HepG2 (cell line): ENCODE results near the gene KRT33A. TPM values are rescaled to one million over a fixed set of nuclear protein-coding genes. Genes with fewer than 3 reads are reported as not detected.

Experiments used
- ATAC-seq: fragments of 200-7000 bp; cut with Tn5 transposase; 3 replicates; pipeline ENCODE4 v1.9.1; 2020; ENCODE audit warnings: mild to moderate bottlenecking, moderate library complexity
- BruUV-seq: library from RNA; stranded (reverse); fragments of 400-500 nt; replicated peaks from 2 replicates; lab custom pipeline; 2021; lab: Mats Ljungman, UMichigan
- CTCF ChIA-PET: fragments of 300-600 bp; formaldehyde crosslinking; extraction: SDS; loops from one replicate; lab custom pipeline; 2021; ENCODE audit warnings: low total read pairs, inconsistent platforms, low intra/inter-chr PET ratio; lab: Yijun Ruan, JAX
- POLR2A ChIA-PET: fragments of 350-600 bp; sonication (Branson Sonifier 250); formaldehyde crosslinking; loops from one replicate; lab custom pipeline; 2020; ENCODE audit warnings: antibody characterized with exemption, inconsistent platforms; lab: Yijun Ruan, JAX
- DNase-seq: peaks from one replicate; pipeline ENCODE4 v3.0.0-alpha.2; 2015; ENCODE audit warnings: low spot score
- FAIRE-seq: peaks from 3 replicates; lab custom pipeline; 2011; peaks lifted over from hg19 to GRCh38; lab: Jason Lieb, UNC
- H2AFZ ChIP-seq: one replicate; pipeline ENCODE4 v1.6.1; 2011; ENCODE audit warnings: low read length, inconsistent platforms
- H3K27ac ChIP-seq: fragments of 300-600 bp; 3 replicates; pipeline ENCODE4 v1.8.0; 2011; ENCODE audit warnings: mixed run types, mild to moderate bottlenecking, mixed read lengths, low read length, inconsistent platforms; ENCODE audit not compliant: insufficient read depth; ENCODE audit errors: extremely low read length
- H3K27me3 ChIP-seq, 2 experiments: fragments of 200-600 bp in 1 of 2; 2 replicates in 1 of 2; 3 replicates in 1 of 2; pipeline versions ENCODE4 v1.6.0 to v1.8.0; 2011; ENCODE audit warnings: low read length in 2 of 2, mild to moderate bottlenecking in 2 of 2, moderate library complexity in 2 of 2, inconsistent platforms in 1 of 2; ENCODE audit not compliant: insufficient read depth in 2 of 2, control insufficient read depth in 1 of 2
- H3K36me3 ChIP-seq, 2 experiments: fragments of 200-600 bp in 1 of 2; replicated peaks in 1 of 2; 2 replicates in 1 of 2; 3 replicates in 1 of 2; pipeline versions ENCODE4 v1.5.1 to v1.8.0; 2011; ENCODE audit warnings: low read length in 2 of 2, inconsistent platforms in 1 of 2; ENCODE audit not compliant: insufficient read depth in 2 of 2, control insufficient read depth in 1 of 2
- H3K4me1 ChIP-seq: 2 replicates; pipeline ENCODE4 v1.5.1; 2012; ENCODE audit warnings: low read length, inconsistent platforms; ENCODE audit not compliant: insufficient read depth
- H3K4me2 ChIP-seq: 2 replicates; pipeline ENCODE4 v1.6.0; 2011; ENCODE audit warnings: low read depth, low read length, inconsistent platforms
- H3K4me3 ChIP-seq, 3 experiments: fragments of 200-600 bp in 1 of 3; sonication (generic), shearing (Covaris generic) in 1 of 3; replicated peaks in 1 of 3; 2 replicates each; pipeline ENCODE4 v1.5.1; 2011 to 2016; ENCODE audit warnings: low read length in 3 of 3, inconsistent platforms in 2 of 3, low read depth in 2 of 3, mild to moderate bottlenecking in 2 of 3, control low read depth in 1 of 3, mixed read lengths in 1 of 3; ENCODE audit not compliant: insufficient read depth in 1 of 3
- H3K79me2 ChIP-seq: one replicate; pipeline ENCODE4 v1.6.1; 2011; ENCODE audit warnings: low read length, inconsistent platforms; ENCODE audit not compliant: insufficient read depth
- H3K9ac ChIP-seq: 2 replicates; pipeline ENCODE4 v1.6.0; 2011; ENCODE audit warnings: mild to moderate bottlenecking, low read depth, low read length, inconsistent platforms; ENCODE audit not compliant: insufficient read depth
- H3K9me3 ChIP-seq: 2 replicates; pipeline ENCODE4 v1.5.1; 2012; ENCODE audit warnings: mild to moderate bottlenecking, low read length
- H4K20me1 ChIP-seq: 2 replicates; pipeline ENCODE4 v1.6.0; 2011; ENCODE audit warnings: inconsistent platforms, mild to moderate bottlenecking, low read length, moderate library complexity; ENCODE audit not compliant: insufficient read depth
- CBX2 ChIP-seq, 2 experiments: fragments of 200-600 bp in 1 of 2; sonication (generic); formaldehyde crosslinking in 1 of 2; IDR thresholded peaks; 2 replicates each; pipeline versions ENCODE4 v1.7.0 to v1.8.1; 2018 to 2022; ENCODE audit warnings: low read depth in 2 of 2, low read length in 1 of 2, mild to moderate bottlenecking in 1 of 2, missing genetic modification reagents in 1 of 2
- HMG20A ChIP-seq: IDR thresholded peaks from 2 replicates; pipeline ENCODE4 v1.6.1; 2016; ENCODE audit warnings: borderline replicate concordance
- HOXA3 ChIP-seq: sonication (generic); formaldehyde crosslinking; IDR thresholded peaks from 2 replicates; pipeline ENCODE4 v1.5.0; 2020; ENCODE audit warnings: missing genetic modification reagents
- IKZF4 ChIP-seq: sonication (generic); formaldehyde crosslinking; IDR thresholded peaks from 2 replicates; pipeline ENCODE4 v1.5.1; 2020; ENCODE audit warnings: borderline replicate concordance, mild to moderate bottlenecking, low read depth, missing genetic modification reagents; ENCODE audit errors: not compliant biosample characterization
- JUNB ChIP-seq: sonication (generic); formaldehyde crosslinking; IDR thresholded peaks from 2 replicates; pipeline ENCODE4 v1.8.0; 2022; ENCODE audit warnings: missing genetic modification reagents, mild to moderate bottlenecking, borderline replicate concordance
- KLF15 ChIP-seq: sonication (generic); formaldehyde crosslinking; IDR thresholded peaks from 2 replicates; pipeline ENCODE4 v1.8.1; 2023; ENCODE audit warnings: borderline replicate concordance, mild to moderate bottlenecking, inconsistent platforms, missing genetic modification reagents, mixed read lengths
- TEAD3 ChIP-seq: optimal IDR thresholded peaks from 2 replicates; pipeline ENCODE3; 2016; ENCODE audit warnings: borderline replicate concordance
- ZNF841 ChIP-seq: sonication (generic); formaldehyde crosslinking; IDR thresholded peaks from 2 replicates; pipeline ENCODE4 v1.8.1; 2023; ENCODE audit warnings: missing genetic modification reagents, borderline replicate concordance
- WGBS: methylation state at CpG from one replicate; pipeline ENCODE4 v1.1.6; 2017; ENCODE audit warnings: low lambda C conversion rate; 5-methylcytosine and 5-hydroxymethylcytosine counted together
- in situ Hi-C: cut with HindIII; loops from 2 replicates; pipeline ENCODE4 v1.10.0; 2017; ENCODE audit warnings: low pct_unique_long_range_greater_than_20kb; ENCODE audit not compliant: extremely low pct_ligation_motif_present
- intact Hi-C: fragments of 100-400 bp; cut with micrococcal nuclease; formaldehyde crosslinking; loops from one replicate; pipeline ENCODE4 v1.10.0; 2022; ENCODE audit not compliant: unreplicated experiment
- polyA plus RNA-seq, 8 experiments: library from polyadenylated mRNA; depleted of rRNA in 3 of 8; stranded (reverse) in 7 of 8; unstranded in 1 of 8; fragments of >200 nt; fragmentation: Illumina TruSeq in 4 of 8; extraction: Trizol in 4 of 8; gene quantifications; 2 replicates each; pipeline versions ENCODE4 v1.2.1 to v1.2.3, GENCODE V29; 2011 to 2016; ENCODE audit warnings: low read depth in 4 of 8, missing spikeins in 1 of 8, mixed read lengths in 1 of 8; ENCODE audit not compliant: insufficient read depth in 1 of 8
- total RNA-seq, 5 experiments: library from RNA; depleted of rRNA; stranded (reverse); fragments of >200 nt; fragmentation: Illumina TruSeq; extraction: Trizol; gene quantifications; 2 replicates each; pipeline ENCODE4 v1.2.3, GENCODE V29; 2016; ENCODE audit warnings: low read depth in 1 of 5
- TF ChIP-seq, protein P1 (sequence below), 2 experiments: sonication (generic) in 1 of 2; formaldehyde crosslinking in 1 of 2; IDR thresholded peaks; 2 replicates each; pipeline versions ENCODE4 v1.4.0 to v1.6.1; 2016 to 2020; ENCODE audit warnings: borderline replicate concordance in 1 of 2, low read depth in 1 of 2, mild to moderate bottlenecking in 1 of 2, missing genetic modification reagents in 1 of 2
- TF ChIP-seq, protein P2 (sequence below): sonication (generic); formaldehyde crosslinking; IDR thresholded peaks from 2 replicates; pipeline ENCODE4 v1.4.0; 2020; ENCODE audit warnings: missing genetic modification reagents
- TF ChIP-seq, protein P3 (sequence below): sonication (generic); formaldehyde crosslinking; IDR thresholded peaks from 2 replicates; pipeline ENCODE4 v1.5.0; 2020; ENCODE audit warnings: mild to moderate bottlenecking, missing genetic modification reagents
- TF ChIP-seq, protein P4 (sequence below): IDR thresholded peaks from 2 replicates; pipeline ENCODE4 v1.6.1; 2012; ENCODE audit warnings: low read depth, low read length, improper control_type of control experiment

Gene KRT33A
- total and polyA plus RNA-seq, 2 of the 13 experiments (the other 11 are each of a cell fraction or from before 2014, with no cell fraction given): not detected

DNA sequence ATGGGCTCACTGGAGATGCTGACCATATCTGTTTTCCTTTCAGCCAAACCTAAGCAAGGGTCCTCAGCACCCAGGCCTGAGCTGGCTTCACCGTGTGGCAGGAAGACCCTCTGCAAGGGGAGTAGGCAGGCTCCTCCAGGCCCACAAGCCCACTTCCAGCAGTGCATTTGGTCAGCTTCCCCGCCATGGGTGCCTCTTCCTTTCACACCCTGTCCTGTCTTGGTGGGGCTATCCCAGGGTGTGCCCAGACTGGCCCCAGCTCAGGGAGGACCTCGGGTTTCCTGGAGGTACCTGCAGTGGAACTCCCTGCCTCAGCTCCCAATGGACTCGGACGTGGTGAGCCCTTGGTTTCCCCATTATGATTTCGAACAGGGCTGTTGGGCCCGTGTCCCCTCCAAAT lies 22.4 kb downstream of the KRT33A start:
- Histone ChIP-seq H2AFZ (no peak overlapping the region), H3K27ac (no peak overlapping the region), H3K9ac (no peak overlapping the region), H3K4me1 (no peaks in the 10 kb centered on the region), H3K27me3 (peaks cover 0 to 11% of the 10 kb centered on the region in 2 experiments; a peak in 2 of 5 replicates), H3K4me2 (no peak overlapping the region), H3K36me3 (no peaks in the 10 kb centered on the region), H3K79me2 (no peaks in the 10 kb centered on the region), H3K9me3 (no peaks in the 10 kb centered on the region), H4K20me1 (no peaks in the 10 kb centered on the region), H3K4me3 (no peak overlapping the region)
- intact Hi-C loops: no loop called here
- ChIA-PET CTCF (interaction anchor here (3.1 kb wide), 1 partner anchor 419 kb away, joined by 32 read pairs; no protein-coding TSS in a partner anchor), POLR2A (no interaction called here)
- no peak for DNase-seq
- BruUV-seq: no TSS peak
- WGBS: 36% methylated on average over 7 of the region's 7 CpGs
- no peak for ATAC-seq
- in situ Hi-C loops: no loop called here
- FAIRE-seq: no peak
- TF ChIP-seq, protein P1, sequence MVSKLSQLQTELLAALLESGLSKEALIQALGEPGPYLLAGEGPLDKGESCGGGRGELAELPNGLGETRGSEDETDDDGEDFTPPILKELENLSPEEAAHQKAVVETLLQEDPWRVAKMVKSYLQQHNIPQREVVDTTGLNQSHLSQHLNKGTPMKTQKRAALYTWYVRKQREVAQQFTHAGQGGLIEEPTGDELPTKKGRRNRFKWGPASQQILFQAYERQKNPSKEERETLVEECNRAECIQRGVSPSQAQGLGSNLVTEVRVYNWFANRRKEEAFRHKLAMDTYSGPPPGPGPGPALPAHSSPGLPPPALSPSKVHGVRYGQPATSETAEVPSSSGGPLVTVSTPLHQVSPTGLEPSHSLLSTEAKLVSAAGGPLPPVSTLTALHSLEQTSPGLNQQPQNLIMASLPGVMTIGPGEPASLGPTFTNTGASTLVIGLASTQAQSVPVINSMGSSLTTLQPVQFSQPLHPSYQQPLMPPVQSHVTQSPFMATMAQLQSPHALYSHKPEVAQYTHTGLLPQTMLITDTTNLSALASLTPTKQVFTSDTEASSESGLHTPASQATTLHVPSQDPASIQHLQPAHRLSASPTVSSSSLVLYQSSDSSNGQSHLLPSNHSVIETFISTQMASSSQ (IDR thresholded peaks at IDR 0.05; ENCODE audit: low read depth): no peak
- TF ChIP-seq, protein P1 (CRISPR knock-in tag; IDR thresholded peaks at IDR 0.05; ENCODE audit: borderline replicate concordance): no peak
- TF ChIP-seq CBX2 (IDR thresholded peaks at IDR 0.05; ENCODE audit: low read depth, low read length): no peak
- TF ChIP-seq CBX2 (CRISPR knock-in tag; IDR thresholded peaks at IDR 0.05; ENCODE audit: low read depth): no peak
- TF ChIP-seq TEAD3 (CRISPR knock-in tag): no peak
- no peak for TF ChIP-seq HOXA3
- no peak for TF ChIP-seq JUNB (CRISPR knock-in tag)
- TF ChIP-seq KLF15 (CRISPR knock-in tag): no peak
- TF ChIP-seq HMG20A: no peak
- TF ChIP-seq, protein P2, sequence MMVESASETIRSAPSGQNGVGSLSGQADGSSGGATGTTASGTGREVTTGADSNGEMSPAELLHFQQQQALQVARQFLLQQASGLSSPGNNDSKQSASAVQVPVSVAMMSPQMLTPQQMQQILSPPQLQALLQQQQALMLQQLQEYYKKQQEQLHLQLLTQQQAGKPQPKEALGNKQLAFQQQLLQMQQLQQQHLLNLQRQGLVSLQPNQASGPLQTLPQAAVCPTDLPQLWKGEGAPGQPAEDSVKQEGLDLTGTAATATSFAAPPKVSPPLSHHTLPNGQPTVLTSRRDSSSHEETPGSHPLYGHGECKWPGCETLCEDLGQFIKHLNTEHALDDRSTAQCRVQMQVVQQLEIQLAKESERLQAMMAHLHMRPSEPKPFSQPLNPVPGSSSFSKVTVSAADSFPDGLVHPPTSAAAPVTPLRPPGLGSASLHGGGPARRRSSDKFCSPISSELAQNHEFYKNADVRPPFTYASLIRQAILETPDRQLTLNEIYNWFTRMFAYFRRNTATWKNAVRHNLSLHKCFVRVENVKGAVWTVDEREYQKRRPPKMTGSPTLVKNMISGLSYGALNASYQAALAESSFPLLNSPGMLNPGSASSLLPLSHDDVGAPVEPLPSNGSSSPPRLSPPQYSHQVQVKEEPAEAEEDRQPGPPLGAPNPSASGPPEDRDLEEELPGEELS (CRISPR knock-in tag): no peak
- TF ChIP-seq, protein P3, sequence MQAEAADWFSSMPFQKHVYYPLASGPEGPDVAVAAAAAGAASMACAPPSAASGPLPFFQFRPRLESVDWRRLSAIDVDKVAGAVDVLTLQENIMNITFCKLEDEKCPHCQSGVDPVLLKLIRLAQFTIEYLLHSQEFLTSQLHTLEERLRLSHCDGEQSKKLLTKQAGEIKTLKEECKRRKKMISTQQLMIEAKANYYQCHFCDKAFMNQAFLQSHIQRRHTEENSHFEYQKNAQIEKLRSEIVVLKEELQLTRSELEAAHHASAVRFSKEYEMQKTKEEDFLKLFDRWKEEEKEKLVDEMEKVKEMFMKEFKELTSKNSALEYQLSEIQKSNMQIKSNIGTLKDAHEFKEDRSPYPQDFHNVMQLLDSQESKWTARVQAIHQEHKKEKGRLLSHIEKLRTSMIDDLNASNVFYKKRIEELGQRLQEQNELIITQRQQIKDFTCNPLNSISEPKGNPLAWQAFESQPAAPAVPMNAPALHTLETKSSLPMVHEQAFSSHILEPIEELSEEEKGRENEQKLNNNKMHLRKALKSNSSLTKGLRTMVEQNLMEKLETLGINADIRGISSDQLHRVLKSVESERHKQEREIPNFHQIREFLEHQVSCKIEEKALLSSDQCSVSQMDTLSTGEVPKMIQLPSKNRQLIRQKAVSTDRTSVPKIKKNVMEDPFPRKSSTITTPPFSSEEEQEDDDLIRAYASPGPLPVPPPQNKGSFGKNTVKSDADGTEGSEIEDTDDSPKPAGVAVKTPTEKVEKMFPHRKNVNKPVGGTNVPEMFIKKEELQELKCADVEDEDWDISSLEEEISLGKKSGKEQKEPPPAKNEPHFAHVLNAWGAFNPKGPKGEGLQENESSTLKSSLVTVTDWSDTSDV: no peak
- TF ChIP-seq, protein P4, sequence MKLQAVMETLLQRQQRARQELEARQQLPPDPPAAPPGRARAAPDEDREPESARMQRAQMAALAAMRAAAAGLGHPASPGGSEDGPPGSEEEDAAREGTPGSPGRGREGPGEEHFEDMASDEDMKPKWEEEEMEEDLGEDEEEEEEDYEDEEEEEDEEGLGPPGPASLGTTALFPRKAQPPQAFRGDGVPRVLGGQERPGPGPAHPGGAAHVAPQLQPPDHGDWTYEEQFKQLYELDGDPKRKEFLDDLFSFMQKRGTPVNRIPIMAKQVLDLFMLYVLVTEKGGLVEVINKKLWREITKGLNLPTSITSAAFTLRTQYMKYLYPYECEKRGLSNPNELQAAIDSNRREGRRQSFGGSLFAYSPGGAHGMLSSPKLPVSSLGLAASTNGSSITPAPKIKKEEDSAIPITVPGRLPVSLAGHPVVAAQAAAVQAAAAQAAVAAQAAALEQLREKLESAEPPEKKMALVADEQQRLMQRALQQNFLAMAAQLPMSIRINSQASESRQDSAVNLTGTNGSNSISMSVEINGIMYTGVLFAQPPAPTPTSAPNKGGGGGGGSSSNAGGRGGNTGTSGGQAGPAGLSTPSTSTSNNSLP: no peak
- TF ChIP-seq IKZF4 (CRISPR knock-in tag): no peak
- no peak for TF ChIP-seq ZNF841
